ENCODE results near the gene FBLN2.

- TF ChIP-seq EZH2phosphoT487 (IDR thresholded peaks at IDR 0.05; ENCODE audit: borderline replicate concordance, low read length), result no peak
- TF ChIP-seq, protein P1, sequence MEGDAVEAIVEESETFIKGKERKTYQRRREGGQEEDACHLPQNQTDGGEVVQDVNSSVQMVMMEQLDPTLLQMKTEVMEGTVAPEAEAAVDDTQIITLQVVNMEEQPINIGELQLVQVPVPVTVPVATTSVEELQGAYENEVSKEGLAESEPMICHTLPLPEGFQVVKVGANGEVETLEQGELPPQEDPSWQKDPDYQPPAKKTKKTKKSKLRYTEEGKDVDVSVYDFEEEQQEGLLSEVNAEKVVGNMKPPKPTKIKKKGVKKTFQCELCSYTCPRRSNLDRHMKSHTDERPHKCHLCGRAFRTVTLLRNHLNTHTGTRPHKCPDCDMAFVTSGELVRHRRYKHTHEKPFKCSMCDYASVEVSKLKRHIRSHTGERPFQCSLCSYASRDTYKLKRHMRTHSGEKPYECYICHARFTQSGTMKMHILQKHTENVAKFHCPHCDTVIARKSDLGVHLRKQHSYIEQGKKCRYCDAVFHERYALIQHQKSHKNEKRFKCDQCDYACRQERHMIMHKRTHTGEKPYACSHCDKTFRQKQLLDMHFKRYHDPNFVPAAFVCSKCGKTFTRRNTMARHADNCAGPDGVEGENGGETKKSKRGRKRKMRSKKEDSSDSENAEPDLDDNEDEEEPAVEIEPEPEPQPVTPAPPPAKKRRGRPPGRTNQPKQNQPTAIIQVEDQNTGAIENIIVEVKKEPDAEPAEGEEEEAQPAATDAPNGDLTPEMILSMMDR (conservative IDR thresholded peaks at IDR 0.05; ENCODE audit: low read depth, low read length), result no peak
These were observed 2.0 kb downstream of the FBLN2 start for GRCh38 chr3:13550791-13551360.

Measured in PC-3 (cell line).